D721Med (cell line): Measurements from ENCODE around the gene COL4A4.

Source experiments
- DNase-seq: peaks from one replicate; pipeline ENCODE4 v3.0.0; 2011; ENCODE audit warnings: low spot score; ENCODE audit not compliant: insufficient read length
- FAIRE-seq: peaks from 2 replicates; lab custom pipeline; 2011; peaks lifted over from hg19 to GRCh38; lab: Jason Lieb, UNC
- CTCF ChIP-seq: IDR thresholded peaks from 2 replicates; pipeline ENCODE4 v1.5.1; 2012; ENCODE audit warnings: mild to moderate bottlenecking, control low read depth; ENCODE audit not compliant: insufficient read depth; ENCODE audit errors: missing control alignments

Gene COL4A4

GRCh38 chr2:227150222-227150936 is 13.6 kb downstream of the COL4A4 start:
- no peak for FAIRE-seq
- no peak for TF ChIP-seq CTCF
- DNase-seq, result no peak

- DNase-seq (no peak), FAIRE-seq (no peak)
- no peak for TF ChIP-seq CTCF
These were observed 15.9 kb downstream of the COL4A4 start for GRCh38 chr2:227148106-227148505.

GRCh38 chr2:227147023-227147422 is 17.0 kb downstream of the COL4A4 start:
- DNase-seq, result no peak
- no peak for FAIRE-seq
- TF ChIP-seq CTCF, result no peak

GRCh38 chr2:227146456-227146855 is 17.5 kb downstream of the COL4A4 start:
- TF ChIP-seq CTCF, result no peak
- no peak for FAIRE-seq
- DNase-seq, result no peak

GRCh38 chr2:227143895-227144294 is 20.1 kb downstream of the COL4A4 start:
- DNase-seq (no peak), FAIRE-seq (no peak)
- no peak for TF ChIP-seq CTCF

- no peak for TF ChIP-seq CTCF
- no peak for FAIRE-seq
- no peak for DNase-seq
These were observed 22.7 kb downstream of the COL4A4 start for GRCh38 chr2:227141301-227141700.

- TF ChIP-seq CTCF, result no peak
- FAIRE-seq, result no peak
- no peak for DNase-seq
These were observed 29.4 kb downstream of the COL4A4 start for GRCh38 chr2:227134591-227134990.
